PC-3 (cell line): Measurements from ENCODE around the gene GFOD2.

Experiments used
- CTCF ChIP-seq: fragments of 300-600 bp; sonication (generic); conservative IDR thresholded peaks from 2 replicates; pipeline ENCODE4 v1.5.1; 2017; ENCODE audit warnings: antibody characterized with exemption, low read depth, mild to moderate bottlenecking, low read length
- EZH2 ChIP-seq: fragments of 300-600 bp; sonication (generic); IDR thresholded peaks from one replicate; pipeline ENCODE4 v1.6.1; 2017; ENCODE audit warnings: antibody characterized with exemption, mild to moderate bottlenecking, low read length; ENCODE audit not compliant: unreplicated experiment
- EZH2phosphoT487 ChIP-seq: fragments of 300-600 bp; sonication (generic); IDR thresholded peaks from 2 replicates; pipeline ENCODE4 v1.6.1; 2018; ENCODE audit warnings: mild to moderate bottlenecking, antibody characterized with exemption, low read length, borderline replicate concordance

GRCh38 chr16:67714522-67714921 is 4.6 kb downstream of the GFOD2 start:
- TF ChIP-seq EZH2 (no peak), CTCF (no peak), EZH2phosphoT487 (no peak)
